GM04504 (cell line): ENCODE data around the gene ATG4A.
A peak's percentile ranks its signal among the peaks of the same experiment; 100 is the strongest.

Experiments
- DNase-seq: peaks from one replicate; pipeline ENCODE4 v3.0.0-alpha.2; 2012; ENCODE audit warnings: low read depth

Gene ATG4A, protein sequence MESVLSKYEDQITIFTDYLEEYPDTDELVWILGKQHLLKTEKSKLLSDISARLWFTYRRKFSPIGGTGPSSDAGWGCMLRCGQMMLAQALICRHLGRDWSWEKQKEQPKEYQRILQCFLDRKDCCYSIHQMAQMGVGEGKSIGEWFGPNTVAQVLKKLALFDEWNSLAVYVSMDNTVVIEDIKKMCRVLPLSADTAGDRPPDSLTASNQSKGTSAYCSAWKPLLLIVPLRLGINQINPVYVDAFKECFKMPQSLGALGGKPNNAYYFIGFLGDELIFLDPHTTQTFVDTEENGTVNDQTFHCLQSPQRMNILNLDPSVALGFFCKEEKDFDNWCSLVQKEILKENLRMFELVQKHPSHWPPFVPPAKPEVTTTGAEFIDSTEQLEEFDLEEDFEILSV

DNA sequence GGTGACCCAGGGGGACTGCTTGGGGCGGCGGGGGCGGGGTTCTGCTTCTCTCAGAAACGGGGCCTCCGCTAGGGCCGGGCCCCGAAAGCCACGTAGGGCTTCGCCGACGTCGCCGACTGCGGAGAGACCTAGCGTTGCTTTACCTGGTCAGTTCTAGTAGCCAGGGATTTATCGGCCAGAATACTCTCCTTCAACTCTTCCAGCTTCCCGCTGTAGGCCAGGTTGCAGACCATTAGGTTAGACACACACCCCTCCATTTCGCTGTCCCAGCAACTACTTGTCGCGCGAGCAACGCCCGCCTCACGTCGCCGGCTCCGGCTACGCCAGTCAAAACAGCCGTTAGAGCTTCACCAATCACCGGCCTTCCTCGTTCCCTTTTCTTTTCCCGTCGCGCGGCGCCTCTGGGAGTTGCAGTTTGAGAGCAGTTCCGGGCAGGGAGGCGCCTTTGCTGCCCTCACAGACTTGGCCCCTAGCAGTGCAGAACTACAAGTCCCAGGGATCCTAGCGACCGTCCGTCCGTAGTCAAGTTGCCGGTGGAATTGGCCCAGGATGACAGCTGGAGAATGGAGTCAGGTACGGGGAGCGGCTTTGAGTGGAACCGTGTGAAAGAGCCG is at the start of gene ATG4A, which contains the start of gene PSMD10:
Gene ATG4A (plus strand): TSS at position 515 of the 614 bp plus-strand sequence. CDS start 49 bp downstream, at position 564.
Gene PSMD10 (minus strand): TSS at position 279 of the 614 bp plus-strand sequence. CDS start 22 bp downstream, at position 257.
- peak; percentile 90 for DNase-seq

DNA sequence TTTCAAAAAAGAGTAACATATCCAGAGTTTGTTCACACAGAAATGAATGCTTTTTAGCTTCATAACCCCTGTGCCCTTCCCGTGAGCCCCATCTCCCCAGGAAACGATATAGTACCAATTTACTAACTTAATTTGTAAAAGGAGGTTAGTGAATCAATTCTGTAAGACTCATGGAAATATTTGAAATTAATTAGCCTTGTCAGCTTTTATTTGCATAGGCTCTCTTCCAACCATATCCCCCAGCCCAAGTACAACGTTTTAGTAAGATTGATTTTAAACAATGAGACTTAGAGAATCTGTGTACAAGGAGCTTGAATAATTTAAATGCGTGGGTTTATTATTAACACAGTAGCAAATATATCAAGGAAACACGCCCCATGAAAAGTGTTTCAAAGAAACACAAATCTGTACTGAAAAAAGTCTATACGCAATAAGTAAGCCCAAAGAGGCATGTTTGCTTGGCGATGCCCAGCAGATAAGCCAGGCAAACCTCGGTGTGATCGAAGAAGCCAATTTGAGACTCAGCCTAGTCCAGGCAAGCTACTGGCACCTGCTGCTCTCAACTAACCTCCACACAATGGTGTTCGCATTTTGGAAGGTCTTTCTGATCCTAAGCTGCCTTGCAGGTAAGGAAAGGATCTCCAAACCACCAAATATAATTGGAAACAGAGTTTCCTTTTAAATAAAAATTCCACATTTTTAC is 46.9 kb upstream of the ATG4A start, which contains the start of gene VSIG1:
Gene VSIG1 (plus strand): TSS at position 512 of the 703 bp plus-strand sequence. CDS start 66 bp downstream, at position 578.
- DNase-seq, result no peak

DNA sequence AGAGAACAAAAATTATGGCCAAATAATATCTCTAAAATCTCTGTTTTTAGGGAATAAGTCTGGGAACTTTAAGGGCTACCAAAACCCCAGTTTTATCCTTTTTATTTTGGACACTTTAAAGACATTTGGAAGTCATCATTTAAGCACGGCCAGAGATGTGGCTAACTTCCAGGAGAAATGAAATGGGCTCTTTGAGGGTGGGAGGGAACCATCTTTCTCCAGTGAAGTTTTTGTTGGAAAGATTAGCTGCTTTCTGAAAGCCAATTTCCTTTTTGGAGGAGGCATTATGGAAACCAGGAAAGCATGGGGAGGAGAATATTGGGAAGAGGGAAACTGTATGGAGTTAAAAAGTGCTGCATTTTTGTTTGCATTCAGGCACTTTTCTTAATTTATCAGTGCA is 41.9 kb upstream of the ATG4A start:
- no peak for DNase-seq

GRCh38 chrX:108053218-108053617 is 38.4 kb upstream of the ATG4A start:
- DNase-seq, result no peak

DNA sequence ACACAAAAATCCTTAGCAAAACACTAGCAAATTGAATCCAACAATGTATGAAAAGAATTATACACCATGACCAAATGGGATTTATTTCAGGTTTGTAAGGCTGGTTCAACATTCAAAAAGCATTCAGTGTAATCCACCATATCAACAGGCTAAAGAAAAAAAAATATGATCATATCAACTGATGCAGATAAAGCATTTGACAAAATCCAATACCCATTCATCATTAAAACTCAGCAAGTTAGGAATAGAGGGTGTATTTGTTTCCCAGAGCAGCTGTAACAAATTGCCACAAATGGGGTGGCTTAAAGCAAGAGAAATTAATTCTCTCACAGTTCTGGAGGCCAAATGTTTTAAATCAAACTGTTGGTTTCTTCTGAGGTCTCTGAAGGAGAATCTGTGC is 36.0 kb upstream of the ATG4A start:
- no peak for DNase-seq

DNA sequence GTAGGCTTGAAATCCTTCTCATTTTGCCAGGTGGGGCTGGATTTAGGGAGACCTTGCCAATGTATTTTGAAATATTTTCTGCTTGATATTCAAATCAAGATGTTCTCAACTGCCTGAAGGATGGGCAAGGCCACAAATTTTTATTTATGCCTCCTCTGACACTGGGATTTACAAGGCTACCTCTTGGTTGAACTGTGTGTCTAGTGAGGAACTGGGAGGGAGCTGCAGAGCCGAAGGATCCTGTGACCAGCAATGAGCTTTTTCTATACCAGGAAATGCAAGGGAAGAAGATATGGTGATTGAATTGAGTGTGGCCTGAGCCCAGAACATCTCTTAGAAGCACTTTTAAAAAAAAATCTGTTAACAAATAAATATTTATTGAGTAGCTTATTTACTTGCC is 31.8 kb upstream of the ATG4A start:
- no peak for DNase-seq

DNA sequence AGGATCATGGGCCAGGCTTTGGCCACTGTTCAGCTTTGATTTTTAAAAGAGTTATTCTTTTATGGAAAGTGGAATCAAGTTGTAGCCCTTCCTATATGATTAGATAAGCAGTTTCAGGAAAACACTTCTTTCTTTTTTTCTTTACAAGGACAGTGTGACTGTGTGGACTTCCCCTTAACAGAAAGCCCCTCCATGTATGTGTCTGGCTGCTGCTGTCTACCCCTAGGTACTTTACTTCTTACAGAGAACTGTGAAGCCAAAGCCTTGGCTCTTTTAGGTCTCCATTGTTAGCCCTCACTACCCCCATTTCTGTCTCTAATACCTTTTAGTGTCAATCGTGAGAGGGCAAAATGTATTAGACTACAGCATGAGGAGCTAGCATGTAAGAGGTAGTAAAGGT is 27.6 kb upstream of the ATG4A start:
- DNase-seq, result no peak

- no peak for DNase-seq
These were observed 27.0 kb upstream of the ATG4A start for GRCh38 chrX:108064613-108065012.

DNA sequence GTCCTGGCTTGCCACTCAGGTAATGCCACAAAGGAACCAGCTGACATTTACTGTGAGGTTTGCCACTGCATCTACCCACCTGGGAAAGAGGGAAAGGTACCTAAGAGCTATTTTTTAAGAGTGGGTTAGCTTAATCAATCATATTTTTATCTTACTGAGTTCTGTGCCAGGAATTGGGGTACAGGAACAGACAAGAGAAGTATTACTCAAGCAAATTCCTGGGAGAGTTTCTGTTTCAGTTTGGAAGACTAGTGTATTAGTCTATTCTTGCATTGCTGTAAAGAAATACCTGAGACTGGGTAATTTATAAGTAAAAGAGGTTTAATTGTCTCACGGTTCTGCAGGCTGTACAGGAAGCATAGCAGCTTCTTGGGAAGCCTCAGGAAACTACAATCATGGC is 23.5 kb upstream of the ATG4A start:
- no peak for DNase-seq

DNA sequence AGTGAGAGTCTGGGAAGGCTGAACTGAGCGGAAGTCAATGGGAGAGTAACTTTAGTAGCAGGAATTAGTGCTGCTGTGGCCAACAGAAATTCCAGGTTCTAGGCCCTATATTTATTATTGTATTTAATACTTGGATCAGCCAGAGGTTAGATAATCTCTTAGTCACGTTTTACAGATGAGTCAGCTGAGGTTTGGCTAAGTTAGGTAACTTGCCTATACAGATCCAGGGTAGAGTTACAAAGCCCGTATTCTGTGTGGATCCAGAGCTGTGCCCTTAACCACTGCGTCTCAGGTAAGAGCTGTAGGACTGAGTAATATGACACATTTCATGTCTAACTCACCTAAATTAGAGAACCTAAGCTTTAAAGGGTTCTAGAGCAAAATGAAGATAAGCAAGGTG is 20.7 kb upstream of the ATG4A start:
- DNase-seq, result no peak

- no peak for DNase-seq
These were observed 20.0 kb upstream of the ATG4A start for GRCh38 chrX:108071578-108071977.

- no peak for DNase-seq
These were observed 18.8 kb upstream of the ATG4A start for GRCh38 chrX:108072746-108073145.

DNA sequence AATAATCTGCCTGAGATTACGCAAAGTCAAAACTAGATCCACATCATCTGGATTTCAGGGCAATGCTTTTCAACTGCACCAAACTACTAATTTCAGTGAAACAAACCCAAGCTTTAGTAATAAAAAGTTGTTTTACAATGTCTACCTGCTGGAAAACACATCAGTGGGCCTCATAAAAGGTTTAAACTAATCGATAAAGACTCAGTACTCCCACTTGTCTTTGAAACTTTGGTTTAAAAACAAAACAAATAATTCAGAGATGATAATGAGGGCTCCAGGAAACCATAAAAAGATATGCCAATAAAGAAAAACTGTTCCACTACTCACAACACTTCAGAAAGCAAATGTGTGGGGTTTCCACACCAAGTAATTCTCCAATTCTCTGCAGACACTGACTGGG is 10.5 kb upstream of the ATG4A start:
- DNase-seq, result no peak

DNA sequence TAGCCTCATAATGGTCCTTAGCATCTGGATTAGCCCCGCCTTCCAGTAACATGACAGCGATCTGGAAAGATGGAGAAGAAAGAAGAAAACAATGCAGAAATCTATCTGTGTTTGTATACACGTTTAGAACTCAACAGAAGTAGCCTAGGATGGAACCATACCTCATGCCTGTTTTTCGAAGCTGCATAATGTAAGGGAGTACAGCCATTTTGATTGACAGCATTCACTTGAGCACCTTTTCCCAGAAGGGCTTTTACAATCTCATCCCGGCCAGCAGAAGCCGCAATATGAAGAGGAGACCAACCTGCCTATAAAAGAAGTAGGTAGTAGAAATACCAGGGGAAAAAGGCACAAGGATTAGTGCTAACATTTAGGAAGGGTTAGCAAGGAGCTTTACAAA is 3.8 kb upstream of the ATG4A start:
- no peak for DNase-seq

- no peak for DNase-seq
These were observed 3.1 kb upstream of the ATG4A start for GRCh38 chrX:108088511-108088910.

DNA sequence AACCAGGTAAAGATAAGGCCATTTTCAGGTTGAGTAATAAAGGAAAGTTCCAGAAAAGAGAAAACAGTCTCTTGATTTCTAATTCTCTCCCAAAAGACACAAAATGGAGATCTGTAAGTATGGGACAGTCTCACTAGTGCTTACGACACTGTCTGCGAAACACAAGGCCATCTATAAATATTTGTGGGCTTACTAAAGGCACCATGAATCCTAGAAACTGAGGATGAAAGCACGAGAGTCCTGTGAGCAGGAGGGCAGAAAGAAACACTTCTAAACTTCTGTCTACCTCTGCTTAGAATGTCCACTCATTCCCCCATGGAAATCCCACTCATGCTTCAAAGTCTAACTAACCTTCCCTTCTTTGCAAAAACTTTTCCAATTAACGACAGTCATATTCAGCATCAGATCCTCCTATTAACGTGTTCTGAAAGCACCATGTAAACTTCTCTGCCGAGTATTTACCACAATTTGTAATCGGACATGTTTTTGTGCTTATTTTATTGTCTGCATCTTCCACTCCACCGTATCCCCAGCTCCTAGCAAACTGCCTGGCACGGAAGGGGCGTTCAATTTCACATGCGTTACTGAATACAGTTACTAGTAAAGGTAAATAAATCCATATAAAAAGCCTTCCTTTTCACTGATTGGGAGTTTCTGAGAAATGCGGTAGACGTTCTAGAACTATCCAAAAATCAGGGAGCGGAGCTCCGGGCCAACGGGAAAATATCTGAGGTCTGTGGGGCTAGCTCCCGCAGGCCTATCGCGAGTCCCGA is 901 bp upstream of the ATG4A start:
- DNase-seq, result peak; percentile 20

GRCh38 chrX:108091878-108092291 is 307 bp downstream of the ATG4A start:
- DNase-seq, result no peak

DNA sequence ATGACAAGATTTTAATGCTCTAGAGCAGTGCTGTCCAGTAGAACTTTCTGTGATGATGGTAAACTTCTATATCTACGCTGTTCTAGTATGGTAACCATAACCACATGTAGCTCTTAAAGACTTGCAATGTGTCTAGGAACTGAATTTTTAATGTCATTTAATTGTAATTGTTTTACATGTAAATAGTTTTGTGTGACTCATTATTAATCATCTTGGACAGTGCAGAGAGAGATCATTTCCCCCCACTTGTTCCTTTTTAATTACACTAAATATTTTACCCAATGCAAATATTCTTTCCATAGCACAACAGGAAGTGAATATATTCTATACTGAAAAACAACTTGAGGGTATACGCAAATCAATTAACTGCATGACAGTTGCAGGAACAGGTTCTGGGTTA is 5.8 kb downstream of the ATG4A start:
- no peak for DNase-seq

GRCh38 chrX:108105473-108105872 is 13.9 kb downstream of the ATG4A start:
- no peak for DNase-seq

- DNase-seq, result no peak
These were observed 23.0 kb downstream of the ATG4A start for GRCh38 chrX:108114541-108114940.

DNA sequence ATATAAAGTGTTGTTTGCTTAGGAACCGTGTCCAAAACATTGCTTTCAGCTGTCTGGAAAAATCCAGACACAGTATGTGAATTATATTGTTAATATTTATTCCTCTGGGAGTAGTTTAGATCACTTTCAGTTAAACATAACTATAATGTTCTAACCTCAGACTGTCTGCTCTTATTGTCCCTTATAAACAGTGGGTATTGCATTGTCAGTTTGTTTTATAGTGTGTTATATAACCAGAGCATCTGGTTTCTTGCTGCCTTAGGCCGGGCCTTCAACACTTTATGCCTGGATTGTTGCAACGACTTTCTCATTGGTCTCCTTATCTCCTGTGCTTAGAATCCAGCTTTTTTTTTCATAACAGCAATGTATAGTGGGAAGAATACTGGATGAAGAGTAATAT is 26.4 kb downstream of the ATG4A start:
- DNase-seq, result no peak

DNA sequence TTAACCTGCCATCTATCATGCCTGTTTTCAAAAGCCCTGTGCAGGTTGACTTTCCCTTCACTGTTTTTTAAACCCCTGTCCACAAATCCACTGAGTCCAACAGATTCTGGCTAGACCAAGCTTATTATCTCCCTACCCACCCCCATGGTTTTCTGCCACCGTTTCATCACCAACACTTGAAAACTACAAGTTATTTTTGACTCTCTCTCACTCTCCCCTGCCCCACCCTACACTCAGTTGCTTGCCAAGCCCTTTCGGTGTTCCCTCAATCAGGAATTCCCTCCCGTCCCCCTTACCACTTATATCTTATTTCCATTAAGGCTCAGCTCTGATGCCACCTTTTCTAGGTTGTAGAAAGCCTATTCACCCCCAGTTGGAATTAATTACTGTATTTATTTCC is 29.7 kb downstream of the ATG4A start:
- no peak for DNase-seq
